ENCODE data around the gene TMEM217. TPM values are rescaled to one million over a fixed set of nuclear protein-coding genes. Genes with fewer than 3 reads are reported as not detected.

TMEM217 gene
- total and polyA plus RNA-seq, 2 of the 4 experiments (the other 2 are of a cell fraction) = 1.4 to 3.5 TPM

- WGBS, 2 experiments (ENCODE audit: extremely low coverage in 2 of 2, insufficient read length in 1 of 2) = no CpG with 5 or more reads among the region's 3 CpGs
- Histone ChIP-seq H3K18ac (ENCODE audit: low read depth, low read length) (no peak overlapping the region), H2BK20ac (ENCODE audit: low read depth, low read length) (no peak overlapping the region), H2BK5ac (ENCODE audit: low read depth, low read length, poor library complexity, severe bottlenecking) (no peak overlapping the region), H2AK5ac (ENCODE audit: low read depth, low read length) (no peak overlapping the region), H4K5ac (ENCODE audit: low read depth, low read length) (no peak overlapping the region), H3K27ac (ENCODE audit: insufficient read depth, low read length) (no peak overlapping the region), H3K79me1 (ENCODE audit: low read depth in 1 of 2, low read length in 2 of 2) (peaks cover 22 to 48% of the 10 kb centered on the region in 2 experiments), H3K56ac (ENCODE audit: extremely low read depth, insufficient read depth, low read length) (no peak overlapping the region), H3K4ac (ENCODE audit: low read depth, low read length) (no peak overlapping the region), H3K23ac (ENCODE audit: low read depth, low read length) (no peak overlapping the region), H3K4me3 (ENCODE audit: insufficient read depth, low read depth, low read length) (no peak overlapping the region), H3K27me3 (ENCODE audit: control insufficient read depth, insufficient read depth, low read length) (no peaks in the 10 kb centered on the region), H4K91ac (ENCODE audit: insufficient read depth, low read depth, low read length) (no peak overlapping the region), H2BK15ac (ENCODE audit: low read depth, low read length) (no peak overlapping the region), H3K4me2 (ENCODE audit: low read depth, low read length) (no peak overlapping the region), H3K9ac (ENCODE audit: low read depth, low read length) (no peak overlapping the region), H3K36me3 (ENCODE audit: control insufficient read depth, insufficient read depth, low read length) (peaks cover 45% of the 10 kb centered on the region), H3K14ac (replicated peaks; ENCODE audit: low read depth, low read length) (no peak overlapping the region), H4K20me1 (ENCODE audit: insufficient read depth, low read length) (peaks cover 25% of the 10 kb centered on the region), H4K8ac (ENCODE audit: low read depth in 2 of 2, low read length in 2 of 2) (no peak overlapping the region), H2BK120ac (ENCODE audit: low read depth, low read length) (no peak overlapping the region), H3K9me1 (ENCODE audit: insufficient read depth, low read length) (peaks cover 18% of the 10 kb centered on the region; the same call in 1 of the 2 replicates), H3K4me1 (ENCODE audit: control insufficient read depth, insufficient read depth, low read length) (peaks cover 26% of the 10 kb centered on the region), H2AK9ac (replicated peaks; ENCODE audit: low read depth, low read length, poor library complexity) (no peak overlapping the region), H2AFZ (replicated peaks; ENCODE audit: low read length, poor library complexity) (no peak overlapping the region), H3K9me3 (ENCODE audit: control insufficient read depth, insufficient read depth, low read length) (no peaks in the 10 kb centered on the region)
- in situ Hi-C loops (cut with MboI; ENCODE audit: low sequenced_read_pairs) (no loop called here), intact Hi-C loops (cut with micrococcal nuclease) (no loop called here), dilution Hi-C loops (cut with HindIII; ENCODE audit: low sequenced_read_pairs, unreplicated experiment) (no loop called here)
- BruUV-seq (replicated peaks) = no TSS peak
- ChIA-PET POLR2A (ENCODE audit: unreplicated experiment) (no interaction called here), CTCF (interaction anchor here (0.8 to 0.9 kb wide), 2 partner anchors 21 to 56 kb away, joined by 3 read pairs; no protein-coding TSS in a partner anchor)
- ATAC-seq (ENCODE audit: low read depth) = peak; percentile 12; the same call in 1 of the 2 replicates
- peak; percentile 20 for DNase-seq
- TF ChIP-seq BHLHE40 (IDR thresholded peaks at IDR 0.05; ENCODE audit: low read depth, low read length) (no peak), FOS (IDR thresholded peaks at IDR 0.05; ENCODE audit: low read depth, low read length) (no peak), CTCF (conservative IDR thresholded peaks at IDR 0.05; ENCODE audit: low read depth, low read length) (no peak), RCOR1 (IDR thresholded peaks at IDR 0.05; ENCODE audit: insufficient replicate concordance, low read length) (no peak), CHD1 (IDR thresholded peaks at IDR 0.05; ENCODE audit: low read depth, low read length) (no peak), CEBPB (IDR thresholded peaks at IDR 0.05; ENCODE audit: low read depth, low read length) (no peak), MXI1 (IDR thresholded peaks at IDR 0.05; ENCODE audit: borderline replicate concordance, low read depth, low read length) (no peak)
These were observed 25.3 kb upstream of the TMEM217 start for GRCh38 chr6:37283268-37283667.

All from IMR-90 (cell line).